Mesodermal cell (in vitro differentiated cells): ENCODE data around the gene VSIG1.

Source experiments
- H3K27ac ChIP-seq: 2 replicates; pipeline ENCODE4 v1.7.0; 2013; ENCODE audit warnings: mild to moderate bottlenecking, low read depth, low read length, moderate library complexity; ENCODE audit not compliant: severe bottlenecking
- H3K36me3 ChIP-seq: 2 replicates; pipeline ENCODE4 v1.7.1; 2013; ENCODE audit warnings: mild to moderate bottlenecking, low read length, moderate library complexity; ENCODE audit not compliant: control insufficient read depth, insufficient read depth
- H3K4me1 ChIP-seq: one replicate; pipeline ENCODE4 v1.7.1; 2013; ENCODE audit warnings: mild to moderate bottlenecking, low read length; ENCODE audit not compliant: insufficient read depth, control insufficient read depth, poor library complexity, severe bottlenecking
- H3K4me3 ChIP-seq: 2 replicates; pipeline ENCODE4 v1.7.0; 2013; ENCODE audit warnings: low read length, control low read depth, mild to moderate bottlenecking; ENCODE audit not compliant: insufficient read depth, poor library complexity, severe bottlenecking; ENCODE audit errors: extremely low read depth
- H3K9me3 ChIP-seq: 2 replicates; pipeline ENCODE4 v1.7.1; 2013; ENCODE audit warnings: mild to moderate bottlenecking, low read length, moderate library complexity; ENCODE audit not compliant: control insufficient read depth
- WGBS, 2 experiments: methylation state at CpG; one replicate each; pipeline ENCODE4 v1.1.5; 2013; ENCODE audit warnings: missing lambda C conversion rate in 2 of 2; ENCODE audit not compliant: insufficient coverage in 2 of 2; 5-methylcytosine and 5-hydroxymethylcytosine counted together

VSIG1 gene

DNA sequence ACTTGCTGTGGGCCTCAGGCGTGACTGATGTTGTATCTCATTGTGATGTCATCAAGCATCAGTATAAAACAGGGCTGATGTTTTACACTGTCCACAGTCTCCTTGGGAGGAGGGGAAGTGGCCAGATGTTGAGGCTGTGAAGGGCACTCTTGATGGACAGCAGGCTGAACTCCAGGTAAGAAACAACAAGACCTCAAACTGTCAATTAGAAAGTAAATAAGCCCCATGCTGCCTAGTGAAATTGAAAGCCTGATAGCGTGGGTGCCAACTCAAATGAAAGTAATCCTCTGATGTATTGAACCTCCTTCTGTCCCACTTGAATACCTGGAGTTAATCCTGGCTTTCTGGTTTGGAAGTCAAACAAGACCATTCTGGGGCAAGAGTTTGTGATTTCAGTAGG lies 19.7 kb downstream of the VSIG1 start:
- no peak overlapping the region for H3K27ac ChIP-seq
- H3K36me3 ChIP-seq, result no peaks in the 10 kb centered on the region
- no peaks in the 10 kb centered on the region for H3K4me1 ChIP-seq
- no peak overlapping the region for H3K4me3 ChIP-seq
- 80% methylated on average over 1 of the region's 2 CpGs; no CpG with 5 or more reads in 1 of the 2 experiments for WGBS, 2 experiments
- no peaks in the 10 kb centered on the region for H3K9me3 ChIP-seq

DNA sequence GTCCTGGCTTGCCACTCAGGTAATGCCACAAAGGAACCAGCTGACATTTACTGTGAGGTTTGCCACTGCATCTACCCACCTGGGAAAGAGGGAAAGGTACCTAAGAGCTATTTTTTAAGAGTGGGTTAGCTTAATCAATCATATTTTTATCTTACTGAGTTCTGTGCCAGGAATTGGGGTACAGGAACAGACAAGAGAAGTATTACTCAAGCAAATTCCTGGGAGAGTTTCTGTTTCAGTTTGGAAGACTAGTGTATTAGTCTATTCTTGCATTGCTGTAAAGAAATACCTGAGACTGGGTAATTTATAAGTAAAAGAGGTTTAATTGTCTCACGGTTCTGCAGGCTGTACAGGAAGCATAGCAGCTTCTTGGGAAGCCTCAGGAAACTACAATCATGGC lies 23.3 kb downstream of the VSIG1 start:
- no peak overlapping the region for H3K4me3 ChIP-seq
- WGBS, 2 experiments, result no CpG with 5 or more reads among the region's 1 CpG
- no peaks in the 10 kb centered on the region for H3K36me3 ChIP-seq
- H3K9me3 ChIP-seq, result no peaks in the 10 kb centered on the region
- H3K4me1 ChIP-seq, result no peaks in the 10 kb centered on the region
- no peak overlapping the region for H3K27ac ChIP-seq

DNA sequence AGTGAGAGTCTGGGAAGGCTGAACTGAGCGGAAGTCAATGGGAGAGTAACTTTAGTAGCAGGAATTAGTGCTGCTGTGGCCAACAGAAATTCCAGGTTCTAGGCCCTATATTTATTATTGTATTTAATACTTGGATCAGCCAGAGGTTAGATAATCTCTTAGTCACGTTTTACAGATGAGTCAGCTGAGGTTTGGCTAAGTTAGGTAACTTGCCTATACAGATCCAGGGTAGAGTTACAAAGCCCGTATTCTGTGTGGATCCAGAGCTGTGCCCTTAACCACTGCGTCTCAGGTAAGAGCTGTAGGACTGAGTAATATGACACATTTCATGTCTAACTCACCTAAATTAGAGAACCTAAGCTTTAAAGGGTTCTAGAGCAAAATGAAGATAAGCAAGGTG lies 26.0 kb downstream of the VSIG1 start:
- Histone ChIP-seq H3K36me3 (no peaks in the 10 kb centered on the region), H3K27ac (no peak overlapping the region), H3K4me3 (no peak overlapping the region), H3K4me1 (no peaks in the 10 kb centered on the region), H3K9me3 (no peaks in the 10 kb centered on the region)
- no CpG with 5 or more reads among the region's 4 CpGs for WGBS, 2 experiments

DNA sequence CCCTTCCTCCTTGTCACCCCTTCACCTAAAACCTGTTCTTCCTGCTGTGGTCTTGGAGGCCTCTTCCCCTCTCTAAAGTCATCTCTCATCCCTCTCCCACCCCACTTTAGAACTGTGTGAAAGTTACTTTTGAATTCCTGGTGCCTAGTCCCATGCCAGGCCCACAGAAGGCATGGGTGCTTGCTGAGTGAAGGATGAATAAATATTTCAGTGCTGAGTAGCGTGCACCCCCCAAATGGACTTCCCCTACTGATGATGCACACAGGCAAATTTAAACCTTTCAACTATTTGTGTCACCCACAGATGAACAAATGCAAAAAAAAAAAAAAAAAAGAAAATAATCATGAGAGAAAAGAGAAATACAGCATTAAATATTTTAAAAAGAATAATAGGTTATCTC lies 26.7 kb downstream of the VSIG1 start:
- Histone ChIP-seq H3K4me3 (no peak overlapping the region), H3K4me1 (no peaks in the 10 kb centered on the region), H3K36me3 (no peaks in the 10 kb centered on the region), H3K27ac (no peak overlapping the region), H3K9me3 (no peaks in the 10 kb centered on the region)
- WGBS, 2 experiments, result no CpG with 5 or more reads among the region's 1 CpG

DNA sequence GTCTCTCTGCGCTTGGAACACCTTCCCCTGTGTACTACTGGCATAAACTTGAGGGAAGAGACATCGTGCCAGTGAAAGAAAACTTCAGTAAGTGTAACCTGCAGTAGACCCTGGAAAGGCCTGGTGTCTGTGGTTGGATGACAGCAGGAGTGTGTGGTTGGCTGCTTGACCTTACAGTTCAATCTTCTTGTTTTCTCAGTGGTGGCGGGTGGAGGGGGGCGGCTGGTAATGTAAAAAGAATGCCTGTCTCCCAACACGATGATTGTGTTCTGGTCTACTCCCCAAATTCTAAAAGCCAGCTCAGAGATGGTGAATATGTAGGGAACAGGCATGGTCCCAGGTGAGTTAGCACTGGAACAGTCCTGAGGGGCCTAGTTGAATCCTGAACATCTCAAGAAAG lies 27.9 kb downstream of the VSIG1 start:
- Histone ChIP-seq H3K4me1 (no peaks in the 10 kb centered on the region), H3K9me3 (no peaks in the 10 kb centered on the region), H3K36me3 (no peaks in the 10 kb centered on the region), H3K4me3 (no peak overlapping the region), H3K27ac (no peak overlapping the region)
- no CpG with 5 or more reads among the region's 5 CpGs for WGBS, 2 experiments

- H3K4me1 ChIP-seq, result no peaks in the 10 kb centered on the region
- H3K9me3 ChIP-seq, result no peaks in the 10 kb centered on the region
- 100% methylated on average over 1 of the region's 2 CpGs; no CpG with 5 or more reads in 1 of the 2 experiments for WGBS, 2 experiments
Observed at GRCh38 chrX:108081110-108081509, 36.2 kb downstream of the VSIG1 start.

GRCh38 chrX:108087792-108088191 lies 42.9 kb downstream of the VSIG1 start:
- Histone ChIP-seq H3K4me1 (peaks cover 2% of the 10 kb centered on the region), H3K4me3 (no peak overlapping the region), H3K27ac (no peak overlapping the region), H3K9me3 (no peaks in the 10 kb centered on the region), H3K36me3 (peaks cover 27% of the 10 kb centered on the region)
- WGBS, 2 experiments, result 90 to 100% methylated on average over 2 of the region's 6 CpGs

More at GRCh38 chrX:108081110-108081509, 36.2 kb downstream of the VSIG1 start:
- H3K4me3 ChIP-seq, result no peak overlapping the region
- no peak overlapping the region for H3K27ac ChIP-seq
- H3K36me3 ChIP-seq, result peaks cover 9% of the 10 kb centered on the region

GRCh38 chrX:108088511-108088910 lies 43.6 kb downstream of the VSIG1 start:
- Histone ChIP-seq H3K4me1 (peaks cover 2% of the 10 kb centered on the region), H3K9me3 (no peaks in the 10 kb centered on the region), H3K36me3 (peaks cover 27% of the 10 kb centered on the region), H3K27ac (no peak overlapping the region), H3K4me3 (no peak overlapping the region)
- WGBS, 2 experiments, result no CpG with 5 or more reads among the region's 1 CpG

DNA sequence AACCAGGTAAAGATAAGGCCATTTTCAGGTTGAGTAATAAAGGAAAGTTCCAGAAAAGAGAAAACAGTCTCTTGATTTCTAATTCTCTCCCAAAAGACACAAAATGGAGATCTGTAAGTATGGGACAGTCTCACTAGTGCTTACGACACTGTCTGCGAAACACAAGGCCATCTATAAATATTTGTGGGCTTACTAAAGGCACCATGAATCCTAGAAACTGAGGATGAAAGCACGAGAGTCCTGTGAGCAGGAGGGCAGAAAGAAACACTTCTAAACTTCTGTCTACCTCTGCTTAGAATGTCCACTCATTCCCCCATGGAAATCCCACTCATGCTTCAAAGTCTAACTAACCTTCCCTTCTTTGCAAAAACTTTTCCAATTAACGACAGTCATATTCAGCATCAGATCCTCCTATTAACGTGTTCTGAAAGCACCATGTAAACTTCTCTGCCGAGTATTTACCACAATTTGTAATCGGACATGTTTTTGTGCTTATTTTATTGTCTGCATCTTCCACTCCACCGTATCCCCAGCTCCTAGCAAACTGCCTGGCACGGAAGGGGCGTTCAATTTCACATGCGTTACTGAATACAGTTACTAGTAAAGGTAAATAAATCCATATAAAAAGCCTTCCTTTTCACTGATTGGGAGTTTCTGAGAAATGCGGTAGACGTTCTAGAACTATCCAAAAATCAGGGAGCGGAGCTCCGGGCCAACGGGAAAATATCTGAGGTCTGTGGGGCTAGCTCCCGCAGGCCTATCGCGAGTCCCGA lies 45.8 kb downstream of the VSIG1 start:
- Histone ChIP-seq H3K9me3 (no peaks in the 10 kb centered on the region), H3K27ac (peak overlapping the region; percentile 79), H3K36me3 (peaks cover 19% of the 10 kb centered on the region), H3K4me1 (peaks cover 2% of the 10 kb centered on the region), H3K4me3 (peak overlapping the region; percentile 56)
- WGBS, 2 experiments, result 0% methylated on average over 3 to 4 of the region's 20 CpGs

GRCh38 chrX:108091264-108091877 lies 46.5 kb downstream of the VSIG1 start, which contains the start of the genes ATG4A and PSMD10:
ATG4A (plus strand) TSS chrX:108091778; CDS start chrX:108091827, 49 bp downstream.
PSMD10 (minus strand) TSS chrX:108091542; CDS start chrX:108091520, 22 bp downstream.
- Histone ChIP-seq H3K36me3 (peaks cover 19% of the 10 kb centered on the region), H3K4me1 (peaks cover 2% of the 10 kb centered on the region), H3K9me3 (no peaks in the 10 kb centered on the region), H3K27ac (peak within 1 kb of the TSS; percentile 79), H3K4me3 (peak within 1 kb of the TSS; percentile 56)
- 0 to 3% methylated on average over 8 to 32 of the region's 47 CpGs for WGBS, 2 experiments

DNA sequence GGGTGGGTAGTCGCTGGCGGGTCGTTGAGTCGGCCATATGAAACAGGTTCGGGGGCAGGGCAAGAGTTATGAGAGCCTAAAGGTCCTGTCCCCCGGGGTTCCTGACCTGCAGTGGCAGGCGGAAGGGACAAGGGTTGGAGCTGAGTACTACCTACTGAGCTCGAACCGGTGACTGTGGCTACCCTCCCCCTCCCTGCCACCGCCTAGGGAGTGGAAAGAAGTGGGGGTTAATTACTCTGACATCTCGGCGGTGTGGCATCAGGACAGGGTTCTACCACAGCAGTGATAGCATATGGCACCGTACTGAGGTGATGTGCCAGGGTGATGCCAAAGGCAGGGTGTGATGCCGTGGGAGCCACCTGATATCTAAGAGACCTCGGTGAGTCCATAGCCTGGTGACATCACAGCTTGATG lies 47.0 kb downstream of the VSIG1 start:
- 24% methylated on average over 4 of the region's 15 CpGs; no CpG with 5 or more reads in 1 of the 2 experiments for WGBS, 2 experiments
- Histone ChIP-seq H3K4me1 (peaks cover 2% of the 10 kb centered on the region), H3K36me3 (peaks cover 14% of the 10 kb centered on the region), H3K9me3 (no peaks in the 10 kb centered on the region), H3K4me3 (peak overlapping the region; percentile 56), H3K27ac (no peak overlapping the region)
